Glutamatergic neuron (in vitro differentiated cells): ENCODE measurements around the gene UBAP2L. TPM values are rescaled to one million over a fixed set of nuclear protein-coding genes. Genes with fewer than 3 reads are reported as not detected.
A peak's percentile ranks its signal among the peaks of the same experiment; 100 is the strongest.

Source experiments
- DNase-seq: peaks from one replicate; pipeline ENCODE4 v3.0.0; 2022
- H3K27ac Mint-ChIP-seq: one replicate; pipeline ENCODE4 v1.8.0; 2020; ENCODE audit warnings: mild to moderate bottlenecking, mixed read lengths, inconsistent platforms; ENCODE audit not compliant: unreplicated experiment
- H3K27me3 Mint-ChIP-seq: one replicate; pipeline ENCODE4 v1.8.0; 2020; ENCODE audit warnings: mild to moderate bottlenecking, moderate library complexity, mixed read lengths, inconsistent platforms; ENCODE audit not compliant: unreplicated experiment
- H3K36me3 Mint-ChIP-seq: one replicate; pipeline ENCODE4 v1.8.0; 2020; ENCODE audit warnings: mild to moderate bottlenecking, mixed read lengths, inconsistent platforms; ENCODE audit not compliant: unreplicated experiment
- H3K4me1 Mint-ChIP-seq: one replicate; pipeline ENCODE4 v1.8.0; 2020; ENCODE audit warnings: mild to moderate bottlenecking, low read depth, mixed read lengths, inconsistent platforms; ENCODE audit not compliant: unreplicated experiment
- H3K4me3 Mint-ChIP-seq: one replicate; pipeline ENCODE4 v1.8.0; 2020; ENCODE audit warnings: mild to moderate bottlenecking, mixed read lengths, inconsistent platforms; ENCODE audit not compliant: unreplicated experiment
- H3K9me3 Mint-ChIP-seq: one replicate; pipeline ENCODE4 v1.8.0; 2020; ENCODE audit warnings: mild to moderate bottlenecking, moderate library complexity, mixed read lengths, inconsistent platforms; ENCODE audit not compliant: unreplicated experiment
- long read RNA-seq: library from polyadenylated mRNA; unstranded; transcript quantifications from one replicate; pipeline ENCODE4 v2.0.0, GENCODE V29; 2020; ENCODE audit not compliant: unreplicated experiment
- total RNA-seq: library from RNA; stranded (reverse); fragmentation: NEBNext Ultra II Directional; extraction: Animal tissue kit (Norgen Biotek cat#: 25700); gene quantifications from one replicate; pipeline ENCODE4 v1.2.1, GENCODE V29; 2021; ENCODE audit not compliant: unreplicated experiment
- TF ChIP-seq, protein P1 (sequence below): fragments of 200-600 bp; sonication (generic); IDR thresholded peaks from one replicate; pipeline ENCODE4 v1.5.0; 2021; ENCODE audit not compliant: partially characterized antibody, unreplicated experiment

UBAP2L gene, protein sequence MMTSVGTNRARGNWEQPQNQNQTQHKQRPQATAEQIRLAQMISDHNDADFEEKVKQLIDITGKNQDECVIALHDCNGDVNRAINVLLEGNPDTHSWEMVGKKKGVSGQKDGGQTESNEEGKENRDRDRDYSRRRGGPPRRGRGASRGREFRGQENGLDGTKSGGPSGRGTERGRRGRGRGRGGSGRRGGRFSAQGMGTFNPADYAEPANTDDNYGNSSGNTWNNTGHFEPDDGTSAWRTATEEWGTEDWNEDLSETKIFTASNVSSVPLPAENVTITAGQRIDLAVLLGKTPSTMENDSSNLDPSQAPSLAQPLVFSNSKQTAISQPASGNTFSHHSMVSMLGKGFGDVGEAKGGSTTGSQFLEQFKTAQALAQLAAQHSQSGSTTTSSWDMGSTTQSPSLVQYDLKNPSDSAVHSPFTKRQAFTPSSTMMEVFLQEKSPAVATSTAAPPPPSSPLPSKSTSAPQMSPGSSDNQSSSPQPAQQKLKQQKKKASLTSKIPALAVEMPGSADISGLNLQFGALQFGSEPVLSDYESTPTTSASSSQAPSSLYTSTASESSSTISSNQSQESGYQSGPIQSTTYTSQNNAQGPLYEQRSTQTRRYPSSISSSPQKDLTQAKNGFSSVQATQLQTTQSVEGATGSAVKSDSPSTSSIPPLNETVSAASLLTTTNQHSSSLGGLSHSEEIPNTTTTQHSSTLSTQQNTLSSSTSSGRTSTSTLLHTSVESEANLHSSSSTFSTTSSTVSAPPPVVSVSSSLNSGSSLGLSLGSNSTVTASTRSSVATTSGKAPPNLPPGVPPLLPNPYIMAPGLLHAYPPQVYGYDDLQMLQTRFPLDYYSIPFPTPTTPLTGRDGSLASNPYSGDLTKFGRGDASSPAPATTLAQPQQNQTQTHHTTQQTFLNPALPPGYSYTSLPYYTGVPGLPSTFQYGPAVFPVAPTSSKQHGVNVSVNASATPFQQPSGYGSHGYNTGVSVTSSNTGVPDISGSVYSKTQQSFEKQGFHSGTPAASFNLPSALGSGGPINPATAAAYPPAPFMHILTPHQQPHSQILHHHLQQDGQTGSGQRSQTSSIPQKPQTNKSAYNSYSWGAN
- 259 TPM for total RNA-seq
- long read RNA-seq, partial matches to known transcripts = 1 of 9 reads
- long read RNA-seq, other reads (novel, unspliced or antisense) = 8 of 9 reads

DNA sequence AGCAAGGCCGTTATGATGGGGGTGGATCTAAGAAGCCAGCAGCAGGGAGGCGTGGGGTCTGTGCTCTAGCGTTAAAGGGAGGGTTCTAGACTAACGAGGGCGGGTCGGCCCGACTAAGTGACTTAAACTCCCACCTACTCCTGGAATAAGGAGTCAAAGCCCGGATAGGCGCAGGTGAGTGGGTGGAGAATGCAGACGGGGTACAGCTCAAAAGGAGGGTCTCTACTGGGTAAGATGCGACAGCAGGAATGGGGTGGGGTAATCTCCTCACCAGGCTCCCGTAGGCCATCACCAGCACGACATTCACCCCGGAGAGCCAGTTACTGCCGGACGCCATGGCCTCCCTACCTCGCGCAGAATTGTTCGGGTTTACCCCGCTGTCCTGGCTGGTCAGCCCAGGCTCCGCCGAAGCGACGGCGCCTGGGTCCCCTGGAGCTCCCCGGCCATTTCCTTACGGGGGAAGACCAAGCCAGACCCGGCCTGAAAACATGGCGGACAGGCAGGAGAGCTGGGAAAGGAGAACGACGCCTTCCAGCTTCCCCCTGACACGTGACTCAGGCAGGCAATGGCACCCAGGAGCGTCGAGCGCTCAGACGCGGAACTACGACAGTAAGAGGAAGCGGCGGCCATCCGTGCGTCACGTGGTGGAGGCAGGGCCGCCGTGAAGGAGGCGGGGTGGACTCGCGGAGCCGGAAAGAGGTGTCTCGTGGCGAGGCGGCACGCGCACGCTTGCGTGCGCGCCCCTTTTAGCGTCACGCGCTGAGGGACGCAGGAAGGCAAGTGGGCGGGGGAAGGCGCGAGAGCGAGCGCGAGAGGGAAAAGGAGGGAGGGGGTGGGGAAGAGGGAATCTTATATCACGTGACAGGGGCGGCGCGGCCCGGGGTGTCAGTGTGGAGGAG is at the start of gene UBAP2L:
Gene UBAP2L, plus strand, starts transcription at position 885 of the 899 bp plus-strand sequence. CDS start 4,169 bp downstream, outside the sequence.
- peak within 1 kb of the TSS; percentile 97 for H3K4me3 Mint-ChIP-seq
- no peaks in the 10 kb centered on the region for H3K36me3 Mint-ChIP-seq
- peaks cover 8% of the 10 kb centered on the region for H3K27me3 Mint-ChIP-seq
- peaks cover 15% of the 10 kb centered on the region for H3K9me3 Mint-ChIP-seq
- H3K27ac Mint-ChIP-seq = peak within 1 kb of the TSS; percentile 98
- H3K4me1 Mint-ChIP-seq = peaks cover 31% of the 10 kb centered on the region
- TF ChIP-seq, protein P1, sequence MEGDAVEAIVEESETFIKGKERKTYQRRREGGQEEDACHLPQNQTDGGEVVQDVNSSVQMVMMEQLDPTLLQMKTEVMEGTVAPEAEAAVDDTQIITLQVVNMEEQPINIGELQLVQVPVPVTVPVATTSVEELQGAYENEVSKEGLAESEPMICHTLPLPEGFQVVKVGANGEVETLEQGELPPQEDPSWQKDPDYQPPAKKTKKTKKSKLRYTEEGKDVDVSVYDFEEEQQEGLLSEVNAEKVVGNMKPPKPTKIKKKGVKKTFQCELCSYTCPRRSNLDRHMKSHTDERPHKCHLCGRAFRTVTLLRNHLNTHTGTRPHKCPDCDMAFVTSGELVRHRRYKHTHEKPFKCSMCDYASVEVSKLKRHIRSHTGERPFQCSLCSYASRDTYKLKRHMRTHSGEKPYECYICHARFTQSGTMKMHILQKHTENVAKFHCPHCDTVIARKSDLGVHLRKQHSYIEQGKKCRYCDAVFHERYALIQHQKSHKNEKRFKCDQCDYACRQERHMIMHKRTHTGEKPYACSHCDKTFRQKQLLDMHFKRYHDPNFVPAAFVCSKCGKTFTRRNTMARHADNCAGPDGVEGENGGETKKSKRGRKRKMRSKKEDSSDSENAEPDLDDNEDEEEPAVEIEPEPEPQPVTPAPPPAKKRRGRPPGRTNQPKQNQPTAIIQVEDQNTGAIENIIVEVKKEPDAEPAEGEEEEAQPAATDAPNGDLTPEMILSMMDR = no peak
- DNase-seq = peak; percentile 98

DNA sequence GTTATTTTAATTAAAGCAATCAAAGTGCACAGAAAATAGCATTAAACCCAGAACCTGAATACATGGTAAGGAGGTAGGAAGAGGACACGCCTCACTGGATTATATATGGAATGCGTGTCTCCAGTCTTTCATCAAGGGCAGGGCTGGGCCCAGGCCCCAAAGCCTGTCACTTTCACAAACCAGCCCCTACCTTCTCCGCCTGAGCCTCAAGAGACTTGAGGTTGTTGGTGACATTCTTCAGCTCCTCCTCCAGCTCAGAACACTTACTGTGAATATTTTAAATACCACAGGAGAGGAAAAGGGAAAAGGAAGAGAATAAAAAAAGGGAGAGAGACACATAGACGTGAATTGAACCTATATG is 49.6 kb upstream of the UBAP2L start:
- peaks cover 12% of the 10 kb centered on the region for H3K4me1 Mint-ChIP-seq
- TF ChIP-seq, protein P1 = no peak
- no peak for DNase-seq
- H3K27me3 Mint-ChIP-seq = peaks cover 2% of the 10 kb centered on the region
- H3K4me3 Mint-ChIP-seq = peak overlapping the region; percentile 50
- peaks cover 10% of the 10 kb centered on the region for H3K36me3 Mint-ChIP-seq
- peak overlapping the region; percentile 65 for H3K27ac Mint-ChIP-seq
- H3K9me3 Mint-ChIP-seq = no peaks in the 10 kb centered on the region

DNA sequence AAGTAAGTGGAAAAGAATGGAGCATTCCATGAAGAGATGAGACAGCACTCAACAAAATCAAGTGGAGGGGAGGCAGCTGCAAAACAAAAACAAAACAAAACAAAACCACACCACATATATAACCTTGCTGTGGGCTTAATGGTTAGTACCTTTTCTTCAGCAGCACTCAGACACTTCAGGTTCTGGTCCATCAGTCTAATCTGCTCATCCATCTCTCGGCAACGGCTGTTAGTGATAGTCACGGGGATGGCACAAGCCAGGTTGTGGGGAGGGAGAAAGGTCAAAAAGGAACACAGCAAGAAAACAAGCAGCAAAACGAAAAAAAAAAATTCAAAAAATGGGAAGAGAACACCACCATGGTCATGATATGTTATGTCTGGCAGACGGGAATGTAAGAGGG is 48.9 kb upstream of the UBAP2L start:
- Mint-ChIP-seq H3K27me3 (peaks cover 2% of the 10 kb centered on the region), H3K9me3 (no peaks in the 10 kb centered on the region), H3K36me3 (peaks cover 10% of the 10 kb centered on the region), H3K4me1 (peaks cover 12% of the 10 kb centered on the region), H3K27ac (peak overlapping the region; percentile 65), H3K4me3 (peak overlapping the region; percentile 25)
- TF ChIP-seq, protein P1 = no peak
- no peak for DNase-seq

DNA sequence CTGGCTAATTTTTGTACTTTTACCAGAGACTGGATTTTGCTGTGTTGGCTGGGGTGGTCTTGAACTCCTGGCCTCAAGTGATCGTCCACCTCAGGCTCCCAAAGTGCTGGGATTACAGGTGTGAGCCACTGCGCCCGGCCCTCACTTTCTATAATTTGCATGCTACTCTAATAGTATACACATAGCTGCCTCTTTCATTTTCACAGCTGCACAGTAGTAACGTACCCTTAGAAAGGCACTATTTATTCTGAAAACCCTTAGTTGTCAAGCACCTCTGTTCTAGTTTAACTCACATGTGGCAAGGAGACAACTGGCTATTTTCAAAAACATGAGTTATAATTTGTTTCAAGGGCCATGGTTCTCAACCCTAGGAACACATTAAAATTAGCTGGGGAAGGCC is 46.1 kb upstream of the UBAP2L start:
- Mint-ChIP-seq H3K27me3 (peaks cover 2% of the 10 kb centered on the region), H3K4me1 (peaks cover 33% of the 10 kb centered on the region), H3K9me3 (no peaks in the 10 kb centered on the region), H3K4me3 (no peak overlapping the region), H3K36me3 (peaks cover 10% of the 10 kb centered on the region), H3K27ac (no peak overlapping the region)
- DNase-seq = no peak
- TF ChIP-seq, protein P1 = no peak
